Measurements from ENCODE around the gene LTBP2.

LTBP2 gene

DNA sequence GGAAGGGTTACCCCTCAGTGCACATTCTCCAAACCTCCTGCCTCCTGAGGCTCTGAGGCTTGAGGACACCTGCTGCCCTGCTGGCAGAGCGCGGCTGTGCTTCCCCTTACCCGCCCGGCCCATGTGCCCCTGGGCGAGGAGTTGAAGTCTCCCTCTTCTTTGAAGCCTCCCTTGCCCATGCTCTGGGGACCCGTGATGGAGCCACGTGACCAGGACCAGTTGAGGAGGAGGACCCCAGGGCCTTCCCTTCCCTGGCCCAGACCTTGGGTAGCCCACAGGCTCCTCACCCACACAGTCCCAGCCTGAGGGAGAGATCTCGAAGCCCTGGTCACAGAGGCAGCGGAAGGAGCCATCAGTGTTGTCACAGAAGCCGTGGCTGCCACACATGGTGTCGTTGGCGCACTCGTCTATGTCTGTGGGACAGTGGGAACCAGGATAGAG, 105.6 kb downstream of the LTBP2 start:
- no peak overlapping the region for H3K4me3 ChIP-seq (ENCODE audit: control insufficient read depth, low read depth, low read length)
- DNase-seq (ENCODE audit: low read depth) = no peak
- TF ChIP-seq, protein P1, sequence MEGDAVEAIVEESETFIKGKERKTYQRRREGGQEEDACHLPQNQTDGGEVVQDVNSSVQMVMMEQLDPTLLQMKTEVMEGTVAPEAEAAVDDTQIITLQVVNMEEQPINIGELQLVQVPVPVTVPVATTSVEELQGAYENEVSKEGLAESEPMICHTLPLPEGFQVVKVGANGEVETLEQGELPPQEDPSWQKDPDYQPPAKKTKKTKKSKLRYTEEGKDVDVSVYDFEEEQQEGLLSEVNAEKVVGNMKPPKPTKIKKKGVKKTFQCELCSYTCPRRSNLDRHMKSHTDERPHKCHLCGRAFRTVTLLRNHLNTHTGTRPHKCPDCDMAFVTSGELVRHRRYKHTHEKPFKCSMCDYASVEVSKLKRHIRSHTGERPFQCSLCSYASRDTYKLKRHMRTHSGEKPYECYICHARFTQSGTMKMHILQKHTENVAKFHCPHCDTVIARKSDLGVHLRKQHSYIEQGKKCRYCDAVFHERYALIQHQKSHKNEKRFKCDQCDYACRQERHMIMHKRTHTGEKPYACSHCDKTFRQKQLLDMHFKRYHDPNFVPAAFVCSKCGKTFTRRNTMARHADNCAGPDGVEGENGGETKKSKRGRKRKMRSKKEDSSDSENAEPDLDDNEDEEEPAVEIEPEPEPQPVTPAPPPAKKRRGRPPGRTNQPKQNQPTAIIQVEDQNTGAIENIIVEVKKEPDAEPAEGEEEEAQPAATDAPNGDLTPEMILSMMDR (IDR thresholded peaks at IDR 0.05; ENCODE audit: control insufficient read depth, insufficient read depth, low read depth, low read length, missing control alignments) = no peak

DNA sequence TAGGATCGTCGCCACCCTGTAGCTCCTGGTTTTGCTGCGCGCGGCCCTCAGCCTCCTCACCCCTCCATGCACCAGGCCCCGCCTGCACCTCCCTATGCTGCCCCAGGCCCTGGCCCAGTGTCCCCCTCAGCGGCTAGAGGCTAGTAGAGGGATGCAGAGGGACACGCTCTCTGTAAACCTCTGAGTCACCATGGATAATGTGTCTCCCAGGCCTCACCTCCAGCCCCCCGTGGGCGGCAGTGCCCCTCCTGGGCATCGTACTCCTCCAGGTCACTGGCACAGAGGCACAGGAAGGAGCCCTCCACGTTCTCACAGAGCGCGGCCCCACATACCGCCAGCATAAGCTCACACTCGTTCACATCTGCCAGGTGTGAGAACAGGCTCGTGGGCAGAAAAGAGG, 106.2 kb downstream of the LTBP2 start:
- DNase-seq (ENCODE audit: low read depth) = no peak
- no peak overlapping the region for H3K4me3 ChIP-seq (ENCODE audit: control insufficient read depth, low read depth, low read length)
- TF ChIP-seq, protein P1 (IDR thresholded peaks at IDR 0.05; ENCODE audit: control insufficient read depth, insufficient read depth, low read depth, low read length, missing control alignments) = no peak

DNA sequence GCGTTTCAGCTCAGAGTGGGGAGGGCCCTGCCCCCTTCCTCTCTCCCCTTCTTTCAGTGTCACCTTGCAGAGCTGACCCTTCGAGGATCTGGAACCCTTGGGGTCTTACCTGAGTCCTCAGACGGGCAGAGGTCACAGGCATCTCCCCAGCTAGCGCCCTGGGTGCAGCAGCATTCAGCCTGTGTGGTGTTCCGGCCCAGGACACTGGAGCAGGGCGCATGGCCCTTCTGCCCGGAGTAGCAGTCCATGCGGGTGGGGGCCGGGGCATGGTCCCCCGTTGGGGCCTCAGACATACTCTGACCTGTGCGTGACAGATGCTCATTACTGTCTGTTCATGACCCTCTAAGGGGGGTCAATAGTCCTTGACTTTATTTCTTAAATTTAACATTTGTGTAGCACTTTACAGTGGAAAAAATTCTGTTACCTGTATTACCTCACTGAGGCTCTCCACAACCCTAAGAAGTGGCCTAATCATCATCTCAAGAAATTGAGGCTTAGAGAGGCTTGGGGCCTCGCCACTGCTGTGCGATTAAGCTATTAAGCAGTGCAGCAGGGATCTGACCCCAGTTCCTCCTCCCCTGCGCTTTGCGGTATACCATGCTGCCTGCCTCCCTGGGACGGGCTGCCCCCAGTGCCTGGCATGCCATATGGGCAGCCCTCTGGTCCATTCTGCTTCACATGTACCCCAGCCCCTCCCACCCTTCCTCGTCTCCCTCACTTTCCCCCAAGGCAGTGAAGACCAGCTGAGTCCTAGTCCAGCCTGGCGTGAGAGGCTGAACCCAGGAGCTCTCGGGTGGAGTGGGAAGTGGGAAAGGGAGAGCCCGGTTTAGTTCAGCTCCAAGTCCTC, 106.9 kb downstream of the LTBP2 start:
- TF ChIP-seq, protein P1 (IDR thresholded peaks at IDR 0.05; ENCODE audit: control insufficient read depth, insufficient read depth, low read depth, low read length, missing control alignments) = no peak
- no peak overlapping the region for H3K4me3 ChIP-seq (ENCODE audit: control insufficient read depth, low read depth, low read length)
- DNase-seq (ENCODE audit: low read depth) = no peak

DNA sequence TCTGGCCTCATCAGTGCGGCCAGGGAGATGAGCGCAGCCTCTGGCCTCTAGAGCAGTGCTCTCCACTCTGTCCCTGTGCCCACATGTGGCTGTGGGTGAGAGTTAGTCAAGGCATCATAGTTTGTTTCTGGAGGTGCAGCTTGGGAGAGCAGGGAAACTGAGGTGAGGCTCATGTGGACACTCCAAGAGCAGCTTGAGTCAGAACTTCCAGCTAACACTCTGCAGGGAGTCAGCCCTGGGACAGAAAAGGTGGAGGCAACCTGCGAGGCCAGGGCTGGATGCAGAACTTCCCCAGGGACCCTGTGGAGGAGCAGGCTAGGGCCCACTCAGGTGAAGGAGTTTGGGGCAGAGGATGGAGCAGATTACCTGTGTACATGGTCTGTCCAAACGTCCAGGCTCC, 107.6 kb downstream of the LTBP2 start:
- no peak for DNase-seq (ENCODE audit: low read depth)
- TF ChIP-seq, protein P1 (IDR thresholded peaks at IDR 0.05; ENCODE audit: control insufficient read depth, insufficient read depth, low read depth, low read length, missing control alignments) = no peak
- H3K4me3 ChIP-seq (ENCODE audit: control insufficient read depth, low read depth, low read length) = no peak overlapping the region

DNA sequence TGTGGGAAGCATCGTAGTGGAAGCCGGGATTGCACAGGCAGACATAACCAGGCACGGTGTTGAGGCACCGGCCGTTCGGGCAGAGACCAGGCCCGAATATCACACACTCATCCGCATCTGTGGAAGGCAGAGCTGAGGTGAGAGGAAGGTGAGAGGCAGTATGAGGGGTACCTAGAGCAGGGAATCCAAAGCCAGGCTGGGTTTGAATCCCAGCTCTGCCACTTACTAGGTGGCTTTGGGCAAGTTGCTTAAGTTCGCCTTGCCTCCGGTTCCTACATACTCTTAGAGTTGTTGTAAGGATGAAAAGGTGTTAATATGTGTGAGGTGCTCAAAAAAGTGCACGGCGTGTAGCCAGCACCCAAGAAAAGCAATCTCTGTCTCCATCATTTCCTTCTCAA, 108.1 kb downstream of the LTBP2 start:
- H3K4me3 ChIP-seq (ENCODE audit: control insufficient read depth, low read depth, low read length) = no peak overlapping the region
- TF ChIP-seq, protein P1 (IDR thresholded peaks at IDR 0.05; ENCODE audit: control insufficient read depth, insufficient read depth, low read depth, low read length, missing control alignments) = no peak
- DNase-seq (ENCODE audit: low read depth) = no peak

DNA sequence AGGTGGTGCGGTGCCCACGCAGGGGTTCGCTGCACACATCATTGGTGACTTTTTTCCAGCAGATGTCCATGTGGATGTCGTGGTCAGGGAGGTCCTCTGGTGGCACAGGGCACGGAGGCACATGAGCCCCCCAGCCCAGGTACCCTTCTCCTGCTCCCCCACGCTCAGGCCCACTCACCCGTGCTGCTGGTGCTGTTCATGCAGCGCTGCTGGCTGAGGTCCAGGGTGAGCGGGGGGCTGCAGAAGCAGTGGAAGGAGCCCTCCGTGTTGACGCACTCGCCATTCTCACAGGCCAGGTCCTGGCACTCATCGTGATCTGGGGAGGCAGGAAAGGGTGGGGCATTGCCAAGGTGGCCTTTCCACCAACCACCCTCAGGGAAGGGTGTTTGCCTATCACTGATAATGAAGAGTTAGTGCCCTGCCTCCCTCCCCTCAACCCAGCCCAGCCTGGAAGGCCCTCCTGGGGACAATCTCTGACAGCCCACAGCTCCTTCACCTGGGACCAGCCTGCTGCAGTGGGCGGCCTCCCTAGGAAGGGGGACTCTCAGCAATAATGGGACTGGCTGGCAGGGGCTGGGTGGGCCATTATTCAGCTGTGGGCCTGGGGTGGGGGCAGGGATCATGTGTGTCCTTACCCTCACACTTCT, 108.6 kb downstream of the LTBP2 start:
- DNase-seq (ENCODE audit: low read depth) = no peak
- H3K4me3 ChIP-seq (ENCODE audit: control insufficient read depth, low read depth, low read length) = no peak overlapping the region
- TF ChIP-seq, protein P1 (IDR thresholded peaks at IDR 0.05; ENCODE audit: control insufficient read depth, insufficient read depth, low read depth, low read length, missing control alignments) = no peak
